Keratinocyte (primary cell): ENCODE measurements around the gene RYR2. TPM values are rescaled to one million over a fixed set of nuclear protein-coding genes. Genes with fewer than 3 reads are reported as not detected.

Experiments
- DNase-seq: peaks from one replicate; pipeline ENCODE4 v3.0.0-alpha.2; 2011; ENCODE audit warnings: low read depth, missing footprints, low spot score
- FAIRE-seq: peaks from 2 replicates; lab custom pipeline; 2011; peaks lifted over from hg19 to GRCh38; lab: Jason Lieb, UNC
- H2AFZ ChIP-seq: 2 replicates; pipeline ENCODE4 v1.6.0; 2012; ENCODE audit warnings: low read length, control low read depth, inconsistent platforms; ENCODE audit not compliant: control insufficient read depth
- H3K27ac ChIP-seq: 2 replicates; pipeline ENCODE4 v1.5.1; 2011; ENCODE audit warnings: low read length; ENCODE audit not compliant: control insufficient read depth, insufficient read depth
- H3K27me3 ChIP-seq: 3 replicates; pipeline ENCODE4 v1.6.0; 2011; ENCODE audit warnings: low read length; ENCODE audit not compliant: control insufficient read depth, insufficient read depth; ENCODE audit errors: extremely low read depth
- H3K36me3 ChIP-seq, 2 experiments: 2 replicates in 1 of 2; 3 replicates in 1 of 2; pipeline ENCODE4 v1.5.1; 2011; ENCODE audit warnings: low read length in 2 of 2, mild to moderate bottlenecking in 1 of 2; ENCODE audit not compliant: control insufficient read depth in 2 of 2, insufficient read depth in 2 of 2; ENCODE audit errors: extremely low read depth in 1 of 2
- H3K4me1 ChIP-seq: 3 replicates; pipeline ENCODE4 v1.5.1; 2011; ENCODE audit warnings: low read length; ENCODE audit not compliant: control insufficient read depth, insufficient read depth; ENCODE audit errors: extremely low read depth
- H3K4me2 ChIP-seq: 3 replicates; pipeline ENCODE4 v1.6.0; 2011; ENCODE audit warnings: low read depth, low read length; ENCODE audit not compliant: control insufficient read depth, insufficient read depth; ENCODE audit errors: extremely low read depth
- H3K4me3 ChIP-seq, 3 experiments: fragments of 200-600 bp in 1 of 3; sonication (generic) in 1 of 3; 2 replicates in 2 of 3; 3 replicates in 1 of 3; pipeline ENCODE4 v1.5.1; 2011 to 2016; ENCODE audit warnings: low read length in 3 of 3, mild to moderate bottlenecking in 3 of 3, control low read depth in 2 of 3, inconsistent platforms in 1 of 3, low read depth in 1 of 3, mixed read lengths in 1 of 3, mixed run types in 1 of 3, moderate library complexity in 1 of 3; ENCODE audit not compliant: control insufficient read depth in 2 of 3, insufficient read depth in 2 of 3; ENCODE audit errors: extremely low read depth in 1 of 3
- H3K79me2 ChIP-seq: 2 replicates; pipeline ENCODE4 v1.6.0; 2012; ENCODE audit warnings: low read length; ENCODE audit not compliant: control insufficient read depth, insufficient read depth
- H3K9ac ChIP-seq: 3 replicates; pipeline ENCODE4 v1.6.0; 2011; ENCODE audit warnings: low read length; ENCODE audit not compliant: control insufficient read depth, insufficient read depth; ENCODE audit errors: extremely low read depth
- H3K9me1 ChIP-seq: 3 replicates; pipeline ENCODE4 v1.6.0; 2011; ENCODE audit warnings: low read length; ENCODE audit not compliant: control insufficient read depth, insufficient read depth; ENCODE audit errors: extremely low read depth
- H3K9me3 ChIP-seq: 2 replicates; pipeline ENCODE4 v1.5.1; 2012; ENCODE audit warnings: low read depth, low read length; ENCODE audit not compliant: control insufficient read depth
- H4K20me1 ChIP-seq: 3 replicates; pipeline ENCODE4 v1.6.0; 2011; ENCODE audit warnings: low read length; ENCODE audit not compliant: control insufficient read depth, insufficient read depth; ENCODE audit errors: extremely low read depth
- EZH2 ChIP-seq: IDR thresholded peaks from one replicate; pipeline ENCODE4 v1.6.1; 2012; ENCODE audit warnings: inconsistent platforms, mild to moderate bottlenecking, low read length, moderate library complexity
- dilution Hi-C: fragments of 300-500 bp; cut with MboI; formaldehyde crosslinking; loops from one replicate; pipeline ENCODE4 v1.7.0; 2020; ENCODE audit warnings: low sequenced_read_pairs; ENCODE audit not compliant: extremely low pct_ligation_motif_present
- polyA plus RNA-seq, 5 experiments: library from polyadenylated mRNA; depleted of rRNA in 3 of 5; stranded (reverse) in 3 of 5; stranded (forward) in 1 of 5; unstranded in 1 of 5; fragments of >200 nt; gene quantifications; 1 replicate in 1 of 5; 2 replicates in 3 of 5; 3 replicates in 1 of 5; pipeline versions ENCODE4 v1.2.1 to v1.2.3, GENCODE V29; 2011 to 2012; ENCODE audit warnings: missing spikeins in 2 of 5, low read depth in 1 of 5, low replicate concordance in 1 of 5
- TF ChIP-seq, protein P1 (sequence below), 3 experiments: IDR thresholded peaks in 1 of 3; conservative IDR thresholded peaks in 1 of 3; optimal IDR thresholded peaks in 1 of 3; 2 replicates in 2 of 3; 3 replicates in 1 of 3; pipeline versions ENCODE3 to v1.5.1; 2011; ENCODE audit warnings: low read length in 3 of 3, mild to moderate bottlenecking in 3 of 3, moderate library complexity in 2 of 3, control low read depth in 1 of 3, inconsistent platforms in 1 of 3; ENCODE audit not compliant: insufficient read depth in 2 of 3; ENCODE audit errors: extremely low read depth in 1 of 3

RYR2 gene
- polyA plus RNA-seq, 1 donor (not counting 4 experiments of a cell fraction or from before 2014, with no cell fraction given) = 0.05 TPM

DNA sequence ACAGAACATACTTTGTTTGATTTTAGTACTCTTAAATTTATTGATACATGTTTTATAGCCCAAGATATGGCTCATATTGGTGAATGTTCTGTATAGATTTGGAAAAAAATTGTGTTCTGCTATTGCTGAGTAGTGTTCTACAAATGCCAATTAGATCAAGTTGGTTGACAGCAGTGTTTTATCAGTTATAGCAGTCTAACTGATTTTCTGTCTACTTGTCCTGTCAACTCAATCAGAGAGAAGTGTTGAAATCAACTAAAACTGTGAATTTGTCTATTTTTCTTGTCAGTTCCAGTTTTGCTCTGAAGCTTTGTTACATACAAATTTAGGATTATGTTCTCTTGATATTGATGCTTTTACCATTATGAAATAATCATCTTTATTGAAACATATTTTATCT, 23.1 kb upstream of the RYR2 start:
- TF ChIP-seq, protein P1, sequence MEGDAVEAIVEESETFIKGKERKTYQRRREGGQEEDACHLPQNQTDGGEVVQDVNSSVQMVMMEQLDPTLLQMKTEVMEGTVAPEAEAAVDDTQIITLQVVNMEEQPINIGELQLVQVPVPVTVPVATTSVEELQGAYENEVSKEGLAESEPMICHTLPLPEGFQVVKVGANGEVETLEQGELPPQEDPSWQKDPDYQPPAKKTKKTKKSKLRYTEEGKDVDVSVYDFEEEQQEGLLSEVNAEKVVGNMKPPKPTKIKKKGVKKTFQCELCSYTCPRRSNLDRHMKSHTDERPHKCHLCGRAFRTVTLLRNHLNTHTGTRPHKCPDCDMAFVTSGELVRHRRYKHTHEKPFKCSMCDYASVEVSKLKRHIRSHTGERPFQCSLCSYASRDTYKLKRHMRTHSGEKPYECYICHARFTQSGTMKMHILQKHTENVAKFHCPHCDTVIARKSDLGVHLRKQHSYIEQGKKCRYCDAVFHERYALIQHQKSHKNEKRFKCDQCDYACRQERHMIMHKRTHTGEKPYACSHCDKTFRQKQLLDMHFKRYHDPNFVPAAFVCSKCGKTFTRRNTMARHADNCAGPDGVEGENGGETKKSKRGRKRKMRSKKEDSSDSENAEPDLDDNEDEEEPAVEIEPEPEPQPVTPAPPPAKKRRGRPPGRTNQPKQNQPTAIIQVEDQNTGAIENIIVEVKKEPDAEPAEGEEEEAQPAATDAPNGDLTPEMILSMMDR (optimal IDR thresholded peaks at IDR 0.05 in 1 of 3, IDR thresholded peaks at IDR 0.05 in 1 of 3, conservative IDR thresholded peaks at IDR 0.05 in 1 of 3; ENCODE audit: extremely low read depth in 1 of 3, insufficient read depth in 2 of 3, low read length in 3 of 3) = no peak
- no peak for TF ChIP-seq EZH2
- Histone ChIP-seq H2AFZ (no peak overlapping the region), H3K27ac (no peak overlapping the region), H3K9me1 (no peaks in the 10 kb centered on the region), H3K9me3 (no peaks in the 10 kb centered on the region), H3K9ac (no peak overlapping the region), H3K4me3 (no peak overlapping the region), H3K79me2 (no peaks in the 10 kb centered on the region), H3K4me2 (no peak overlapping the region), H4K20me1 (no peaks in the 10 kb centered on the region), H3K36me3 (no peaks in the 10 kb centered on the region), H3K27me3 (no peaks in the 10 kb centered on the region), H3K4me1 (no peaks in the 10 kb centered on the region)
- no peak for FAIRE-seq
- dilution Hi-C loops = no loop called here
- DNase-seq = no peak

DNA sequence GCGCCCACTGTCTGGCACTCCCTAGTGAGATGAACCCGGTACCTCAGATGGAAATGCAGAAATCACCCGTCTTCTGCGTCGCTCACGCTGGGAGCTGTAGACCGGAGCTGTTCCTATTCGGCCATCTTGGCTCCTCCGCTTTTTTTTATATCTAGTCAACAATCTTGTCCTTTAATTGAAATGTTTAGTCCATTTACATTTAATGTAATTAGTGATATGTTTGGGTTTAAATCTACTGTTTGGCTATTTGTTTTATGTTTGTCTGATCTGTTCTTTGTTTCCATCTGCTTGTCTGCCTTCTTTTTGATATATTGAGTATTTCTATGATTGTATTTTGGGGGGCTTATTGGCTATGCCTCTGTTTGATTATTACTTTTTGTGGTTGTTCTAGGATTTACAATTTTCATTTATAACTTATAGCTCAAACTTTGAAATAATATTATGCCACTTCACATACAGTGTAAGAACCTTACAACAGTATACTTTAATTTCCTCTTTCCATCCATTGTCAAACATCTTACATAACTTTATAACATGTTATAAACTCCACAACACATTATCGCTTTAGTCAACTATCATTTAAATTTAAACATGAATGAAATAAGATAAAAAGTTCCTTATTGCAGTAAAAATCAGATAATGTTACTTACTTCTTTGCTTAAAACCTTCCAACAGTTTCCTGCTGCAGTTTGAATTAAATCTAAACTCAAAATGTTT, 16.5 kb upstream of the RYR2 start:
- no peak overlapping the region for H3K4me3 ChIP-seq
- H3K9me3 ChIP-seq = no peaks in the 10 kb centered on the region
- H3K9ac ChIP-seq = no peak overlapping the region
- H3K27me3 ChIP-seq = no peaks in the 10 kb centered on the region
- H4K20me1 ChIP-seq = no peaks in the 10 kb centered on the region
- no peaks in the 10 kb centered on the region for H3K4me1 ChIP-seq
- no peak for DNase-seq
- no peak for TF ChIP-seq EZH2
- TF ChIP-seq, protein P1 (optimal IDR thresholded peaks at IDR 0.05 in 1 of 3, IDR thresholded peaks at IDR 0.05 in 1 of 3, conservative IDR thresholded peaks at IDR 0.05 in 1 of 3; ENCODE audit: extremely low read depth in 1 of 3, insufficient read depth in 2 of 3, low read length in 3 of 3) = no peak
- H3K27ac ChIP-seq = no peak overlapping the region
- no peak for FAIRE-seq
- no peak overlapping the region for H2AFZ ChIP-seq
- no peak overlapping the region for H3K4me2 ChIP-seq
- dilution Hi-C loops = no loop called here
- H3K9me1 ChIP-seq = no peaks in the 10 kb centered on the region
- H3K79me2 ChIP-seq = no peaks in the 10 kb centered on the region
- H3K36me3 ChIP-seq = no peaks in the 10 kb centered on the region
